GM12878 (cell line): ENCODE data around the gene NRG3. TPM values are rescaled to one million over a fixed set of nuclear protein-coding genes. Genes with fewer than 3 reads are reported as not detected.

Source experiments
- ATAC-seq: fragments of 200-7000 bp; cut with Tn5 transposase; 3 replicates; pipeline ENCODE4 v1.9.1; 2020; ENCODE audit warnings: mild to moderate bottlenecking, moderate library complexity
- BruUV-seq: library from RNA; stranded (reverse); fragments of 400-500 nt; replicated peaks from 2 replicates; lab custom pipeline; 2021; lab: Mats Ljungman, UMichigan
- CTCF ChIA-PET: fragments of 300-600 bp; sonication (Branson Sonifier 250); formaldehyde crosslinking; extraction: SDS; loops from one replicate; lab custom pipeline; 2021; ENCODE audit warnings: inconsistent platforms; lab: Yijun Ruan, JAX
- POLR2A ChIA-PET: fragments of 350-600 bp; formaldehyde crosslinking; extraction: SDS; loops from one replicate; lab custom pipeline; 2021; ENCODE audit warnings: inconsistent platforms; lab: Charles Lee
- RAD21 ChIA-PET: fragments of 300-600 bp; sonication (Branson Sonifier 250); formaldehyde crosslinking; loops from one replicate; lab custom pipeline; 2023; ENCODE audit warnings: antibody characterized with exemption; ENCODE audit not compliant: unreplicated experiment; lab: Charles Lee
- SMC1A ChIA-PET: fragments of 300-600 bp; sonication (Branson Sonifier 250); formaldehyde crosslinking; loops from one replicate; lab custom pipeline; 2023; ENCODE audit not compliant: unreplicated experiment, uncharacterized antibody; lab: Charles Lee
- DNase-seq: peaks from one replicate; pipeline ENCODE4 v3.0.0-alpha.2; 2011; ENCODE audit warnings: low read depth, low spot score
- FAIRE-seq: peaks from 3 replicates; lab custom pipeline; 2011; peaks lifted over from hg19 to GRCh38; lab: Jason Lieb, UNC
- H2AFZ ChIP-seq: 2 replicates; pipeline ENCODE4 v1.6.0; 2011; ENCODE audit warnings: low read depth, low read length, control low read depth; ENCODE audit not compliant: control insufficient read depth
- H3K27ac ChIP-seq: 2 replicates; pipeline ENCODE4 v1.5.1; 2011; ENCODE audit warnings: control low read depth; ENCODE audit not compliant: control insufficient read depth, insufficient read depth
- H3K27me3 ChIP-seq, 2 experiments: replicated peaks in 1 of 2; 2 replicates each; pipeline versions ENCODE4 v1.6.0 to v1.6.1; 2011; ENCODE audit warnings: low read length in 1 of 2; ENCODE audit not compliant: control insufficient read depth in 2 of 2, insufficient read depth in 2 of 2
- H3K36me3 ChIP-seq, 2 experiments: 2 replicates each; pipeline ENCODE4 v1.5.1; 2011; ENCODE audit warnings: low read length in 1 of 2; ENCODE audit not compliant: control insufficient read depth in 2 of 2, insufficient read depth in 2 of 2
- H3K4me1 ChIP-seq: 2 replicates; pipeline ENCODE4 v1.6.1; 2011; ENCODE audit warnings: mild to moderate bottlenecking, low read length, moderate library complexity, mixed read lengths; ENCODE audit not compliant: control insufficient read depth, insufficient read depth
- H3K4me2 ChIP-seq: 2 replicates; pipeline ENCODE4 v1.6.0; 2011; ENCODE audit warnings: control low read depth; ENCODE audit not compliant: control insufficient read depth, insufficient read depth
- H3K4me3 ChIP-seq: fragments of 200-600 bp; sonication (generic); 2 replicates; pipeline ENCODE4 v1.5.1; 2016
- H3K79me2 ChIP-seq: 2 replicates; pipeline ENCODE4 v1.6.0; 2011; ENCODE audit warnings: low read length; ENCODE audit not compliant: control insufficient read depth, insufficient read depth
- H3K9ac ChIP-seq: 2 replicates; pipeline ENCODE4 v1.8.0; 2011; ENCODE audit warnings: low read length, control low read depth, mixed read lengths; ENCODE audit not compliant: control insufficient read depth, insufficient read depth
- H3K9me3 ChIP-seq: replicated peaks from 3 replicates; pipeline ENCODE4 v1.5.1; 2011; ENCODE audit warnings: mild to moderate bottlenecking, low read length; ENCODE audit not compliant: control insufficient read depth, insufficient read depth
- H4K20me1 ChIP-seq: 2 replicates; pipeline ENCODE4 v1.6.0; 2011; ENCODE audit not compliant: control insufficient read depth, insufficient read depth
- E4F1 ChIP-seq: fragments of 450-650 bp; IDR thresholded peaks from 2 replicates; pipeline ENCODE4 v1.6.1; 2018; ENCODE audit warnings: borderline replicate concordance, mild to moderate bottlenecking; ENCODE audit not compliant: partially characterized antibody
- HDAC2 ChIP-seq: fragments of 200-600 bp; sonication (generic); IDR thresholded peaks from 2 replicates; pipeline ENCODE4 v1.6.1; 2017
- HSF1 ChIP-seq: fragments of 150-350 bp; IDR thresholded peaks from 2 replicates; pipeline ENCODE4 v1.6.1; 2014; ENCODE audit warnings: mild to moderate bottlenecking, low read depth, low read length
- JUNB ChIP-seq: IDR thresholded peaks from 2 replicates; pipeline ENCODE4 v1.6.1; 2016; ENCODE audit warnings: antibody characterized with exemption, mild to moderate bottlenecking
- KLF5 ChIP-seq: fragments of 450-650 bp; IDR thresholded peaks from 2 replicates; pipeline ENCODE4 v1.6.1; 2014; ENCODE audit warnings: mild to moderate bottlenecking; ENCODE audit not compliant: partially characterized antibody
- NFIC ChIP-seq: IDR thresholded peaks from 2 replicates; pipeline ENCODE4 v1.6.1; 2012; ENCODE audit warnings: low read depth, mild to moderate bottlenecking, inconsistent platforms, low read length, moderate library complexity
- NR2F1 ChIP-seq: fragments of 450-650 bp; conservative IDR thresholded peaks from 2 replicates; pipeline ENCODE4 v1.6.1; 2017; ENCODE audit warnings: mild to moderate bottlenecking
- PAX8 ChIP-seq: fragments of 450-650 bp; IDR thresholded peaks from 2 replicates; pipeline ENCODE4 v1.6.1; 2017; ENCODE audit warnings: mild to moderate bottlenecking, moderate library complexity
- RELB ChIP-seq: fragments of 450-650 bp; IDR thresholded peaks from 2 replicates; pipeline ENCODE4 v1.6.1; 2017; ENCODE audit warnings: low read depth, mild to moderate bottlenecking, moderate library complexity
- SMC3 ChIP-seq: IDR thresholded peaks from 2 replicates; pipeline ENCODE4 v1.6.1; 2011; ENCODE audit warnings: low read length, improper control_type of control experiment, borderline replicate concordance
- STAT1 ChIP-seq: fragments of 450-650 bp; conservative IDR thresholded peaks from 2 replicates; pipeline ENCODE4 v1.6.1; 2014; ENCODE audit warnings: antibody characterized with exemption, mild to moderate bottlenecking
- ZBTB11 ChIP-seq: fragments of 450-650 bp; formaldehyde crosslinking; IDR thresholded peaks from 2 replicates; pipeline ENCODE4 v1.5.0; 2022; ENCODE audit warnings: mild to moderate bottlenecking, missing genetic modification characterization
- WGBS: methylation state at CpG from one replicate; pipeline ENCODE4 v1.1.6; 2016; ENCODE audit warnings: low lambda C conversion rate; ENCODE audit not compliant: insufficient replicate concordance, insufficient coverage; ENCODE audit errors: missing lambda C conversion rate; 5-methylcytosine and 5-hydroxymethylcytosine counted together
- in situ Hi-C: fragments of 300-500 bp; cut with MboI; formaldehyde crosslinking; loops from 9 replicates; pipeline ENCODE4 v1.14.3; 2018; ENCODE audit warnings: mixed read lengths
- intact Hi-C: fragments of 100-400 bp; cut with micrococcal nuclease; formaldehyde crosslinking; loops from one replicate; pipeline ENCODE4 v1.14.2; 2022; ENCODE audit not compliant: unreplicated experiment
- polyA plus RNA-seq, 11 experiments: library from polyadenylated mRNA; depleted of rRNA in 4 of 11; unstranded in 6 of 11; stranded (reverse) in 5 of 11; fragments of >200 nt; fragmentation: Nextera tagmentation in 4 of 11; fragmentation: Illumina TruSeq in 1 of 11; extraction: Ambion mirVana in 4 of 11; extraction: Trizol in 1 of 11; gene quantifications; 1 replicate in 1 of 11; 2 replicates in 10 of 11; pipeline versions ENCODE4 v1.2.1 to v1.2.3, GENCODE V29; 2011 to 2016; ENCODE audit warnings: inconsistent platforms in 2 of 11, missing spikeins in 2 of 11, low read depth in 1 of 11
- total RNA-seq, 4 experiments: library from RNA; depleted of rRNA in 3 of 4; stranded (reverse); fragments of >200 nt in 3 of 4; fragmentation: Illumina TruSeq in 1 of 4; extraction: Trizol in 1 of 4; gene quantifications; 2 replicates each; pipeline versions ENCODE4 v1.2.1 to v1.2.3, GENCODE V29; 2013 to 2021
- TF ChIP-seq, protein P1 (sequence below): fragments of 150-350 bp; IDR thresholded peaks from 2 replicates; pipeline ENCODE4 v1.6.1; 2016; ENCODE audit warnings: low read depth, low read length

The NRG3 gene
- total and polyA plus RNA-seq, 10 of the 15 experiments (the other 5 are each of a cell fraction or from before 2014, with no cell fraction given) = 0.03 to 0.41 (median 0.17) TPM; not detected in 3

GRCh38 chr10:82609845-82610244 lies 734.9 kb downstream of the NRG3 start:
- H3K27me3 ChIP-seq = no peaks in the 10 kb centered on the region
- no peak overlapping the region for H3K27ac ChIP-seq
- H3K9ac ChIP-seq = no peak overlapping the region
- no peak overlapping the region for H3K4me2 ChIP-seq
- H3K4me3 ChIP-seq = no peak overlapping the region
- no peaks in the 10 kb centered on the region for H4K20me1 ChIP-seq
- no peaks in the 10 kb centered on the region for H3K36me3 ChIP-seq
- ATAC-seq (no peak), FAIRE-seq (no peak), DNase-seq (no peak)
- no peak overlapping the region for H2AFZ ChIP-seq
- 3% methylated on average over 3 of the region's 3 CpGs for WGBS
- SMC1A ChIA-PET = no interaction called here
- intact Hi-C loops = no loop called here
- CTCF ChIA-PET = no interaction called here
- H3K9me3 ChIP-seq = no peaks in the 10 kb centered on the region
- POLR2A ChIA-PET = no interaction called here
- H3K4me1 ChIP-seq = no peaks in the 10 kb centered on the region
- no peaks in the 10 kb centered on the region for H3K79me2 ChIP-seq
- in situ Hi-C loops = no loop called here
- no TSS peak for BruUV-seq
- RAD21 ChIA-PET = no interaction called here
- TF ChIP-seq NFIC (no peak), HDAC2 (no peak), HSF1 (no peak), SMC3 (no peak), STAT1 (no peak), PAX8 (no peak), RELB (no peak), E4F1 (no peak), NR2F1 (no peak), KLF5 (no peak), ZBTB11 (CRISPR knock-in tag) (no peak), JUNB (no peak)
- TF ChIP-seq, protein P1, sequence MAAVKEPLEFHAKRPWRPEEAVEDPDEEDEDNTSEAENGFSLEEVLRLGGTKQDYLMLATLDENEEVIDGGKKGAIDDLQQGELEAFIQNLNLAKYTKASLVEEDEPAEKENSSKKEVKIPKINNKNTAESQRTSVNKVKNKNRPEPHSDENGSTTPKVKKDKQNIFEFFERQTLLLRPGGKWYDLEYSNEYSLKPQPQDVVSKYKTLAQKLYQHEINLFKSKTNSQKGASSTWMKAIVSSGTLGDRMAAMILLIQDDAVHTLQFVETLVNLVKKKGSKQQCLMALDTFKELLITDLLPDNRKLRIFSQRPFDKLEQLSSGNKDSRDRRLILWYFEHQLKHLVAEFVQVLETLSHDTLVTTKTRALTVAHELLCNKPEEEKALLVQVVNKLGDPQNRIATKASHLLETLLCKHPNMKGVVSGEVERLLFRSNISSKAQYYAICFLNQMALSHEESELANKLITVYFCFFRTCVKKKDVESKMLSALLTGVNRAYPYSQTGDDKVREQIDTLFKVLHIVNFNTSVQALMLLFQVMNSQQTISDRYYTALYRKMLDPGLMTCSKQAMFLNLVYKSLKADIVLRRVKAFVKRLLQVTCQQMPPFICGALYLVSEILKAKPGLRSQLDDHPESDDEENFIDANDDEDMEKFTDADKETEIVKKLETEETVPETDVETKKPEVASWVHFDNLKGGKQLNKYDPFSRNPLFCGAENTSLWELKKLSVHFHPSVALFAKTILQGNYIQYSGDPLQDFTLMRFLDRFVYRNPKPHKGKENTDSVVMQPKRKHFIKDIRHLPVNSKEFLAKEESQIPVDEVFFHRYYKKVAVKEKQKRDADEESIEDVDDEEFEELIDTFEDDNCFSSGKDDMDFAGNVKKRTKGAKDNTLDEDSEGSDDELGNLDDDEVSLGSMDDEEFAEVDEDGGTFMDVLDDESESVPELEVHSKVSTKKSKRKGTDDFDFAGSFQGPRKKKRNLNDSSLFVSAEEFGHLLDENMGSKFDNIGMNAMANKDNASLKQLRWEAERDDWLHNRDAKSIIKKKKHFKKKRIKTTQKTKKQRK = no peak
